Left renal pelvis (tissue), 4 donors: Measurements from ENCODE around the gene RAB37. TPM values are rescaled to one million over a fixed set of nuclear protein-coding genes. Genes with fewer than 3 reads are reported as not detected.

Experiments
- DNase-seq, 4 donors: peaks; one replicate each; pipeline ENCODE4 v3.0.0-alpha.2; 2013; ENCODE audit warnings: low read depth in 4 of 4, low spot score in 3 of 4
- polyA plus RNA-seq, 4 donors: library from polyadenylated mRNA; unstranded; fragments of 120-200 nt; gene quantifications; one replicate each; pipeline ENCODE4 v1.2.1, GENCODE V29; 2013; ENCODE audit not compliant: insufficient read length in 4 of 4

RAB37 gene
- polyA plus RNA-seq, 4 donors, result 1.7 to 5.6 (median 4.3) TPM

DNA sequence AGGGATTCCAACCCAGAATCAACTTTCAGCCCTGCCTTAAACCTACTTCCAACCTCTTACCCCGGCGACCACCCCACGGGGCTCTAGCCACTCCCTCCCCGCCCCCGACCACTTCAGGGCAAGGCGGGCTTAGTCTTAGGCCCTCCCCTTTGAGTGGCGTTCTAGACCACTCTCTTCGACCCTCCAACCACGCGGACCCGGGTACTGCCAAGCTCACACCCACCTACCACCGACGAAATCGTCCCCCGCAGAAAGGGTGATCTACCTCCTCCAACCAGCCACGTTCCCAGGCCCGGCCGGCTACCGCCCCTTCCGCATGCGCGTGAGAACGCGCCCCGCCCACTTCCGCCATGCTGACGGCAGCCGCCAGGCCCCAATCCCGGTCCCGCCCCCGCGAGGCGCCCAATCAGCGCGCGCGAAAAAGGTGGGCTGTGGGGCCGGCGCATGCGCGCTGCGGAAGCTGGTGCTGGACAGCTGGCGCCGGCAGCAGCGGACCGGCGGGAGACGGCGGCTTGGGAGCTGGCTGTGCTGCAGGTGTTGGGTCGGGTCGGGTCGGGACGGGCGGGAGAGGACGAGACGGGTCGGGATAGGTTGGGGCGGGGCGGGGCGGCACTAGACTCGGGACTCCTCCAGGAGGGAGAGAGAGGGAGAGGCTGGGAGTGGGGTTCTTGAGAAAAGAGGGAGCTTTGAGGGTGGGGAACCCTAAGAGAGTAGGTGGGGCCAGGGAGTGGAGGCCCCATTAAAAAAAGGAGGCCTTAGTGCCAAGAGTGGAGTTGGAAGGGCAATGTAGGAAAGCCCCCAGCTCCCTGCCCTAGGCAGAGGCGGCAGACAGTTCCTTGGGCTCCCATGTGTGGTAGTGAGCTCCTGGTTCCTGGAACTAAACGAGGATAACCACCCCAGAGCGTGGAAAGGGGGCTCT is 39.2 kb downstream of the RAB37 start, which contains the start of gene NAT9:
Gene NAT9 (minus strand): TSS at position 302 of the 919 bp plus-strand sequence. CDS start 647 bp downstream, outside the sequence.
- DNase-seq, result peak; percentile 87 to 90 (median 88)

- DNase-seq, result no peak
These were observed 39.9 kb downstream of the RAB37 start for GRCh38 chr17:74776990-74777389.

- no peak for DNase-seq
These were observed 41.0 kb downstream of the RAB37 start for GRCh38 chr17:74777901-74778515.

DNA sequence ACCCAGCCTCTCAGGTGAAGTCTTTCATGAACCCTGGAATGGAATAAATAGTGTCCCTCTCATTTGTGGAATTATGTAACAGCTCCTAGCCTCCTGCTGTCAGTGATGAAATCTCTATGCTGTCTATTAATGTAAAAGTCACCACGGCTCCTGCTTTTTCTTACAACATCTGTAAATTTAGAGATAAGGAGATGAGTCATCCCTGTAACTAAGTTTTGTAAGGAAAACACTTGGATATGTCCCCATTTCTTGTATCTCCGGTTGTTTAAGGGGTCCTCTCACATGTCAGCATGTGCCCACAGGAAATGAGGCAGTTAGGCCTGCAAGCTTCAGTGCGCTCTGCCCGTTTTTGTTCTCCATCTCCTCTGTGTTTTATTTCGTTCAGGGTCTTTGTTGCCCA is 41.9 kb downstream of the RAB37 start:
- DNase-seq, result no peak

DNA sequence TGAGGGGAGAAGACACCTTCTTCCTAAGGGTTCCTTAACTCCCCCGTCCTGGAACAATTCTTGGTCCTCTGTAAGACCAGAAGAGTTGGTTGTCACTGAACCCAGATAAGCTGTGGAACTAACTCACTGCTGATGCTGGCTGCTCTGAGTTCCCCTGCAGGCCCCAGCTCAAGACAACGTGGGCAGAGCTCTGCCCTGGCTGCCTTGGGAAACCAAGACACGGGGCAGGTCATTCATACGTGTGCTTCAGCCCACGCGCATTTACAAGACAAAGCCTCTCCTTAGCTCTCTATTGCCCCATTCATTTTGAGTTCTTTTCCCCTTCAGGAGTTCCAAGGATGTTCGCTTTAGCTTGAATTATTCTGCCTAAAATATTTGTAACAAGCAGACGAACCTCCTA is 42.4 kb downstream of the RAB37 start:
- no peak for DNase-seq

GRCh38 chr17:74779948-74780400 is 42.9 kb downstream of the RAB37 start:
- no peak for DNase-seq

DNA sequence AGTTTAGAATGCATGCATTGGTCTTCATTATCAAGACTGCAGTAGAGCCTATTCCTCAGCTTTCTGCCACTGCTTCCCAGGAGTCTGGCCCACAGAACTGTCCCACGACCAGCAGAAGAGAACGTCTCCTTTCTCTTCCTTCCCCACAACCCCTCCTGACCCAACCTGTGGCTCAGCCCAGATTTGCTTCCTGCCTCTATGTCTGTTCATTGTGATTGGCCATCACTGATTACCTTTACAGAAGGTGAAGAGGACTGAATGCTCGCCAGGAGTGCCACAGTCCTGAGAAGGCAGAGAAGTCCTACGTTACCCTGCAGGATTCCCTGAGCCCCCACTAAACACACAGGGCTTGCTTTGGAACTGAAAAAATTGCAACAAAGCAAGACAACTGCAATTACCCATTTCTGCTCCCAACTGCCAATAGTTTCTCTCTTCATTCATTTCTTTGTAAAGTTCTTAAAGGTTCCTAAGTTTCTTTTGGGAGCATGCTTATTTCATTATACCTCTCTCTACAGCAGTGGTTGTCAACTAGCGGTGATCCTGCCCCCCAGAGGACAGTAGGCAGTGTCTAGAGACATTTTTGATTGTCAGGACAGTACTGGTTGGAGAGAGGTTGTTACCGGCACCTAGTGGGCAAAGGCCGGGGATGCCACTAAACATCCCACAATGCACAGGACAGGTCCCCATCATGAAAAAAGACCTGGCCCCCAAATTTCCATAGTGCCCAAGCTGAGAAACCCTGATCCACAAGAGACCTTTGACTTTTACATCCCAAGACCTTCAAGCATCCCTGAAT is 43.6 kb downstream of the RAB37 start:
- DNase-seq, result no peak

DNA sequence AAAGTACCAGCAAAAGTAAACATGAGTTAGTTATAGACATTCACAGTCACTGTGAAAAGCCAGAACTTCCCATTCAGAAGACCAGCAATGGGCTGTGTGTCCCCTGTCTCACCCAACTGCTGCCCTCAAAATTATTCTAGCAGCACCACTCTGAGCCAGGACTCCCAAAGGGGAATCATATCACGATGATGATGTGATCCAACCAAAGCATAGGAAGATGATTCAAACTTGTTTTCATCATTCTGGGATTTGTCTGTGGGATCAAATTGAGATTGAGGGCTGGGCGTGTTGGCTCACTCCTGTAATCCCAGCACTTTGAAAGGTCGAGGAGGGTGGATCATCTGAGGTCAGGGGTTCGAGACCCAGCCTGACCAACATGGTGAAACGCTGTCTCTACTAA is 45.5 kb downstream of the RAB37 start:
- no peak for DNase-seq

- no peak for DNase-seq
These were observed 47.2 kb downstream of the RAB37 start for GRCh38 chr17:74784125-74784810.

- DNase-seq, result no peak
These were observed 48.3 kb downstream of the RAB37 start for GRCh38 chr17:74785096-74785980.

DNA sequence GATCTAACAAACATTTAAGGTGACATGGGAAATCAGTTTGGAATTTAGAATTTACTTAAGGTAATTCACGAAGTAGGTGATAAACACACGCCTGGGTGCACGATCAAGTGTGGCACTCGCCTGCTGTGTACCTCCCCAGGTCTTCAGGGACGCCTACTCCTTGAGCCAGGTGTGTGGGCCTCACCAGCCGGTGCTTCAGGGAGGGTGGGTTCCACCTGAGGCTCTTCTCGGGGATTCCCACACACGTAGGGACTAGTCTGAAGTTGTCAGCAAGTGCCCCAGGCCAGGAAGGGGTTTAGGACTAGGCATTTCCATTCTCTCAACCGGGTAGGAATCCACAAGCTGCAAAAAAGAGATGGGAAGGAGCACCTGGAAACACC is 48.9 kb downstream of the RAB37 start:
- no peak for DNase-seq

- no peak for DNase-seq
These were observed 49.5 kb downstream of the RAB37 start for GRCh38 chr17:74786431-74787055.

GRCh38 chr17:74790161-74791058 is 53.4 kb downstream of the RAB37 start:
- DNase-seq, result no peak

DNA sequence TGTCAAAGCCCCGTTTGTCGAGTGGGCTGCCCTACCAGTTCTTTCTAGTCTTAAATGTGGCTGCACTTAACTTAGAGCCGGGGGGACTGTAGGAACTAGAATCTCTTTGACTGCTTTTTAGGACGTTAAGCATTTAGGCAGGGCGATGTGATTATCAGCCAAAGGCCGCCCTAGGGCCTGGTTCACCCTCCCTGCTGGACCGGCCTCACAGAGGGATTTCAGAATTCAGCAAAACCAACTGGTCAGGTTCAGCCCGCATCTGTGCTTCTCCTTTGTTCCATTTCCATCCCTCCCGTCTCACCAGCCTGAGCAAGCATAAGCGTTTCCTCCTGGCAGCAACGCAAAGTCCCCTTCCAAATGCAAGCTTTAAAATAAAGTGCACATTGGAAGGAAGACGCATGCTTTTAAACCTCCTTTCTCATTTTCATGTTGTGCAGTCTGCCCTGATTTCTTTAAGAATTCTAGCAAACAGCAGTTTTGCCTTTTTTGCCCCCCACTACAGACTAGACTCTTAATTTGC is 55.6 kb downstream of the RAB37 start:
- DNase-seq, result no peak

DNA sequence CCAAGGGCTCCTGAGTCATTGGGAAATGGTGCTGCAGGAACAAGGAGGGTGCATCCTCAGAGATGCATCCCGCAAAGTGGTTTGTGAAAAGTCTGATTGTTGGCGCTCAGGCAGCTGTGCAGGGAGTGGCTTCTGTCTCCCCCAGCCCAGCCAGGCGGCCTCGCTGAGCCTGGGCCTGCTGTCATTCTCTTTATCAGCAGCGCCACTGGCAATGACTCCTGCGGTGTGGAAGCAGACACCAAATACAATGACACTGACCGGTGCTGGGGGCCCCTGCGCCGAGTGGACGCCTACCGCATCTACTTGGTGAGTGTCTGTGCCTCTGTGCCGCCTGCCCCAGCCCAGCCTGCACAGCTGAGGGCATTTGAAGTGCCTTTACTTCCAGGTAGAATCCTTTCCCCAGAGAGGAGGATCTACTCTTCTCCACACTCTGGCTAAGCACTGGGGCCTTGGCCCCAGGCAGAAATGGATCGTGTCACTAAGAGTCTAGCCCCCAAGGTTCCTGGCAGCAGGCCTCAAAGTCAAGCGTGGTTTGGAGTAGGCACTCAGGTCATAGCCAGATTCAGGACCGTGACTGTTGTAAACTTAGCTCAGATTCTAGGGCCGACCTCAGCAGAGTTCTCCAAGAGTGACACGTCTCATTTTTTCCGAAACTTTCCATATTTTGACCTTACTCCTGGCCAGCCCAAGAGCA is 58.4 kb downstream of the RAB37 start:
- no peak for DNase-seq

- DNase-seq, result no peak
These were observed 59.2 kb downstream of the RAB37 start for GRCh38 chr17:74796211-74796610.

DNA sequence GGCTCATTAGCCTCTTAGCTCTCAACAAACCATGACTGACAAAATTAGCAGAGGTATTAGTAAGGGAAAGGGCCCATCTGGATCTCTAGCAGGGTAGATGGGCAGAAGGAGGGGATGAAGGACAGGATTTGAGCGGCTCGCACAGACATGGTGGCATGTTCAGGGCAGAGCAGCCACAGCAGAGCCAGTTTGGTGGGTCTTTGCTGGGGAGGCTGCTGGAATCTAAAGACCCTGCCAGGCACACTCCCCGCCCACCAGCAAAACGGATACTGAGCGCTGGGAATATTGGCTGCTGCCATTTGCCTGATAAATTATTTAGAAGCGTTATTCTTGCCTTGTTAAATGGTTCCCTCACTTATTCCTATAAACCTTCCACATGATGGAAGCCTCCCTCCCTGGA is 59.8 kb downstream of the RAB37 start:
- no peak for DNase-seq
